Esophagus squamous epithelium (tissue), 5 donors: ENCODE data around the gene CELF2. TPM values are rescaled to one million over a fixed set of nuclear protein-coding genes. Genes with fewer than 3 reads are reported as not detected.

Experiments
- DNase-seq: peaks from one replicate; lab custom pipeline; 2025; lab: John Stamatoyannopoulos, UW
- H3K27ac ChIP-seq, 4 donors: fragments of 200-600 bp; sonication (generic); one replicate each; pipeline ENCODE4 v1.5.1; 2016 to 2019; ENCODE audit warnings: mild to moderate bottlenecking in 1 of 4
- H3K27me3 ChIP-seq, 4 donors: fragments of 200-600 bp; sonication (generic); 1 replicate in 3 of 4; 2 replicates in 1 of 4; pipeline versions ENCODE4 v1.5.1 to v1.6.0; 2017 to 2021; ENCODE audit warnings: antibody characterized with exemption in 1 of 4
- H3K36me3 ChIP-seq, 3 donors: fragments of 200-600 bp; sonication (generic); one replicate each; pipeline ENCODE4 v1.5.1; 2016 to 2019
- H3K4me1 ChIP-seq, 3 donors: fragments of 200-600 bp; sonication (generic); one replicate each; pipeline ENCODE4 v1.5.1; 2017 to 2019
- H3K4me3 ChIP-seq, 4 donors: fragments of 200-600 bp; sonication (generic); 1 replicate in 3 of 4; 2 replicates in 1 of 4; pipeline ENCODE4 v1.5.1; 2016 to 2019; ENCODE audit warnings: mild to moderate bottlenecking in 2 of 4, moderate library complexity in 1 of 4
- H3K9me3 ChIP-seq, 3 donors: fragments of 200-600 bp; sonication (generic); one replicate each; pipeline ENCODE4 v1.5.1; 2016 to 2019
- CTCF ChIP-seq, 6 experiments: fragments of 450-650 bp in 4 of 6; fragments of 200-600 bp in 2 of 6; sonication (generic) in 2 of 6; IDR thresholded peaks; one replicate each; pipeline ENCODE4 v1.5.1; 2016 to 2019; ENCODE audit warnings: antibody characterized with exemption in 6 of 6, mild to moderate bottlenecking in 4 of 6, moderate library complexity in 4 of 6
- POLR2A ChIP-seq, 4 donors: fragments of 450-650 bp; IDR thresholded peaks; one replicate each; pipeline ENCODE4 v1.6.1; 2017; ENCODE audit warnings: antibody characterized with exemption in 4 of 4, mild to moderate bottlenecking in 4 of 4, moderate library complexity in 3 of 4
- WGBS, 2 donors: methylation state at CpG; one replicate each; pipeline ENCODE4 v1.1.5; 2018; 5-methylcytosine and 5-hydroxymethylcytosine counted together
- intact Hi-C: fragments of 100-400 bp; cut with DNase I; formaldehyde crosslinking; loops from one replicate; pipeline ENCODE4 v1.15.0; 2022
- total RNA-seq, 4 donors: library from RNA; depleted of rRNA; stranded (reverse); fragments of >200 nt; gene quantifications; one replicate each; pipeline ENCODE4 v1.1.0, GENCODE V29; 2016
- donor health status: DM: yes; HTN: yes; CAD: no.

The CELF2 gene
- total RNA-seq, 4 donors from 2014 or later = 4.2 to 62.4 (median 13.5) TPM

GRCh38 chr10:11095374-11095801 lies 77.7 kb downstream of the CELF2 start:
- Histone ChIP-seq H3K27me3 (no peaks in the 10 kb centered on the region), H3K36me3 (no peaks in the 10 kb centered on the region), H3K9me3 (no peaks in the 10 kb centered on the region), H3K27ac (no peak overlapping the region), H3K4me3 (no peak overlapping the region), H3K4me1 (peaks cover 0 to 12% (median 0%) of the 10 kb centered on the region in 3 donors)
- DNase-seq = no peak
- 87 to 88% methylated on average over 11 to 12 of the region's 12 CpGs for whole genome bisulfite sequencing, 2 donors
- intact Hi-C loops = no loop called here
- no peak for TF ChIP-seq POLR2A (IDR thresholded peaks at IDR 0.05)
- TF ChIP-seq CTCF (IDR thresholded peaks at IDR 0.05) = no peak

GRCh38 chr10:11096422-11096821 lies 78.8 kb downstream of the CELF2 start:
- H3K27me3 ChIP-seq = no peaks in the 10 kb centered on the region
- WGBS, 2 donors = 55 to 67% methylated on average over 3 of the region's 3 CpGs
- DNase-seq = no peak
- H3K4me3 ChIP-seq = no peak overlapping the region
- no peak overlapping the region for H3K27ac ChIP-seq
- H3K9me3 ChIP-seq = no peaks in the 10 kb centered on the region
- intact Hi-C loops = no loop called here
- TF ChIP-seq CTCF (IDR thresholded peaks at IDR 0.05) = no peak
- no peak for TF ChIP-seq POLR2A (IDR thresholded peaks at IDR 0.05)
- peaks cover 0 to 12% (median 0%) of the 10 kb centered on the region in 3 donors for H3K4me1 ChIP-seq
- no peaks in the 10 kb centered on the region for H3K36me3 ChIP-seq

DNA sequence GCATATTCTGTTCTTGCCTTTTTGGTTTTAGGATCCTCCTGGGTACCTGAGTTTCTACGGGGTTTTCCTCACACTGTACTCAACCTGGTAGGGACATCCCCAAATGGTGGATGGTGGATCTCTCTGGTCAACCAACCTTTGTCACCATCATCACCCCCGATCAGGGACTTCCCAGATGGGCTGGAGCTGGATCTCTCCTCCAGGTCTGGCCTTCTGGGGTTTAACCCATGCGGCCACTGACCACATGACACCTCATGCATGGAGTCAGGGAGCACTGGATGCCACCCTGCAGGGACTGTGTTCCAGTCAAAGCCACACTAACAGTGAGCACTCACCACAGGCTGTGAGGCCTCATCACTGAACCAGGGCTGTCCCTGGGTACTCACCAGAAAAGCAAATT lies 80.0 kb downstream of the CELF2 start:
- TF ChIP-seq CTCF (IDR thresholded peaks at IDR 0.05) (no peak), POLR2A (IDR thresholded peaks at IDR 0.05) (no peak)
- DNase-seq = no peak
- no peaks in the 10 kb centered on the region for H3K36me3 ChIP-seq
- no peak overlapping the region for H3K27ac ChIP-seq
- peaks cover 0 to 12% (median 0%) of the 10 kb centered on the region in 3 donors for H3K4me1 ChIP-seq
- intact Hi-C loops = no loop called here
- H3K9me3 ChIP-seq = no peaks in the 10 kb centered on the region
- H3K4me3 ChIP-seq = no peak overlapping the region
- H3K27me3 ChIP-seq = no peaks in the 10 kb centered on the region
- 86 to 88% methylated on average over 1 to 2 of the region's 3 CpGs for WGBS, 2 donors

- no peaks in the 10 kb centered on the region for H3K36me3 ChIP-seq
- no peak overlapping the region for H3K27ac ChIP-seq
- H3K27me3 ChIP-seq = no peaks in the 10 kb centered on the region
- peaks cover 0 to 12% (median 0%) of the 10 kb centered on the region in 3 donors for H3K4me1 ChIP-seq
- no peak overlapping the region for H3K4me3 ChIP-seq
- DNase-seq = no peak
- 75 to 77% methylated on average over 10 of the region's 10 CpGs for WGBS, 2 donors
- TF ChIP-seq CTCF (IDR thresholded peaks at IDR 0.05) (no peak), POLR2A (IDR thresholded peaks at IDR 0.05) (no peak)
- no peaks in the 10 kb centered on the region for H3K9me3 ChIP-seq
- intact Hi-C loops = no loop called here
These were observed 81.0 kb downstream of the CELF2 start for GRCh38 chr10:11098666-11099065.

- intact Hi-C loops = no loop called here
- H3K27me3 ChIP-seq = no peaks in the 10 kb centered on the region
- no peak overlapping the region for H3K4me3 ChIP-seq
- H3K36me3 ChIP-seq = no peaks in the 10 kb centered on the region
- TF ChIP-seq CTCF (IDR thresholded peaks at IDR 0.05) (no peak), POLR2A (IDR thresholded peaks at IDR 0.05) (no peak)
- H3K4me1 ChIP-seq = no peaks in the 10 kb centered on the region
- no peak for DNase-seq
- WGBS, 2 donors = 77 to 87% methylated on average over 9 of the region's 9 CpGs
- no peak overlapping the region for H3K27ac ChIP-seq
- no peaks in the 10 kb centered on the region for H3K9me3 ChIP-seq
These were observed 87.4 kb downstream of the CELF2 start for GRCh38 chr10:11104772-11105675.
